G401 (cell line): Measurements from ENCODE around the gene CD320. TPM values are rescaled to one million over a fixed set of nuclear protein-coding genes. Genes with fewer than 3 reads are reported as not detected.

Experiments used
- DNase-seq: peaks from one replicate; pipeline ENCODE4 v3.0.0-alpha.2; 2015; ENCODE audit warnings: low spot score
- in situ Hi-C: cut with HindIII; loops from 2 replicates; pipeline ENCODE4 v1.10.0; 2016; ENCODE audit warnings: low sequenced_read_pairs, mixed read lengths
- total RNA-seq: library from RNA; depleted of rRNA; stranded (reverse); fragments of >200 nt; shearing (Covaris generic); gene quantifications from 2 replicates; pipeline ENCODE4 v1.2.3, GENCODE V29; 2014; rRNA removed

CD320 gene
- total RNA-seq, 1 experiment from 2014 or later: 141 TPM

DNA sequence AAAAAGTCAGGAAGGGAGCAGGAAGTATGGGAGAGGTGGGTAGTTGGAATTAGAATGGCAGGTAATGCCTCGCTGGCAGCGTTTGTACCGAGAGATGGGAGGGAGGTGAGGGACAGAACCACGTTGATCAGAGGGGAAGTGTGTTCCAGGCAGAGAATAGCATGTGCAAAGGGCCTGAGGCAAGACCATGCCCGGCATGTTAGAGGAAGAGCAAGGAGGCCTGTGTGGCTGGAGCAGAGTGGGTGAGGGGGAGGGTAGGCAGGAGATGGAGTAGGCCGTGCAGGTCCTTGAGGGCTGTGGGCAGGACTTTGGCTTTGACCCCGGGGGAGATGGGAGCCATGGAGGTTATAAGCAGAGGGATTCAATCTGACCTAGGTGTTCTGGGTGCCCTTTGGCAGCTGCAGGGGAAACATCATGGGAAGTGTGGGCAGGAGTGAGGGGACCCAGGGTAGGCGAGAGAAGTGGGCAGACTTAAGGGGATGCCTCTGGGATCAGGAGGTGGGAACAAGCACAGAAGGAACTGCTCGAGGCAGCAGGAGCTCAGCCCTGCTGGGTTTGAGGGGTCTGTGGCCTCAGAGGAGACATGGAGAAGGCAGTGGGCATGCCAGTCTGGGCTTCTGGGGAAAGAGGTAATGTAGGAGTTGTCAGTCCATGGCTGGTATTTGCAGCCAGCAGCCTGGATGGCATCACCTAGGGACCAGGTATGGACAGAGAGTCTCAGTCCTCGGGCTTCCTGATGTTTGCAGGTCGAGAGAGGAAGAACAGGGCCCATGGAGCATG, 48.8 kb downstream of the CD320 start:
- in situ Hi-C loops: no loop called here
- DNase-seq: no peak

DNA sequence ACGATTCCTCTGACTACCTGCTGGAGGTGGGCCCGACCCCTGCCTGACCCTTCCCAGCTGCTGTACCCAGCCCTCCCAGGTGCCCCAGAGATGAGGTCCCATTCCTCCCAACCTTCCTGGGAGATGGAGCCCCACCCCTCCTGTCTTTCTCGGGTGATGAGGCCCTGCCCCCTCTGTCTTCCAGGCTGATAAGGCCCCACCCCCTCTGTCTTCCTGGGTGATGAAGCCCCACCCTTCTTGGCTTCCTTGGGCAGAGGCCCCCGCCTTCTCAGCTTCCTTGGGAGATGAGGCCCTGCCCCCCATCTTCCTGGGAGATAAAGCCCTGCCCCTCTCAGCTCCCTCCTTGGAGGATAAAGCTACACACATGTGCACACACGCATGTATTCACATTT, 51.1 kb downstream of the CD320 start:
- DNase-seq: no peak

DNA sequence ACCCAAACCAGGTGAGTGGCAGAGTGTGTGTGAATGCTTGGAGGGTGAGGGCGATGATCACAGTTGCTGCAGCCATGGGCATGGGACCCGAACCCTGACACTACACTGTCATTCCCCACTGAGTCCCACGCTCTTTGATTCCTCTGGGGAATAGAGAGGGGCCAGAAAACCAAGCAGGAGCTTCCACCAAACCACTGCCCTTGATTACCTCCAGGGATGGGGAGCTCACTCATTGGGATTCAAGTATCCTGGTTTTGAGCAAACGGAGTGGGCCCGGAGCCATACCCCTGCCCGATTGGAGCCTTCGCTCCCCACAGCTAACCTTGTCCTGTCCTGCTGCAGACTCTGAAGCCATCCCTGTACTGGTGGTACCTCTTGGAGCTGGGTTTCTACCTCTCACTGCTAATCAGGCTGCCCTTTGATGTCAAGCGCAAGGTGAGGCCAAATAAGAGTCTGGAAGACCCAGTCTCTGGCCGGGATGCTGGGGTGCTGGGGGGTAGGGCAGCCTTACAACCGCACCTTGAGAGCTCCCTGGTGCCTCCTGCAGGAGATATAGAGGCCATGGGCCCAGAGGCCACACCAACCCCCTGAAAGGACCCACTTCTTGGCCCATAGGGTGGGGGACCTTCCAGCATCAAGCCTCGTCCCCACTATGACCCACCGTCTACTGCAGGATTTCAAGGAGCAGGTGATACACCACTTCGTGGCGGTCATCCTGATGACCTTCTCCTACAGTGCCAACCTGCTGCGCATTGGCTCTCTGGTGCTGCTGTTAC, 51.7 kb downstream of the CD320 start:
- in situ Hi-C loops: no loop called here
- no peak for DNase-seq

More for the DNA sequence above, 51.1 kb downstream of the CD320 start:
- in situ Hi-C loops: no loop called here

DNA sequence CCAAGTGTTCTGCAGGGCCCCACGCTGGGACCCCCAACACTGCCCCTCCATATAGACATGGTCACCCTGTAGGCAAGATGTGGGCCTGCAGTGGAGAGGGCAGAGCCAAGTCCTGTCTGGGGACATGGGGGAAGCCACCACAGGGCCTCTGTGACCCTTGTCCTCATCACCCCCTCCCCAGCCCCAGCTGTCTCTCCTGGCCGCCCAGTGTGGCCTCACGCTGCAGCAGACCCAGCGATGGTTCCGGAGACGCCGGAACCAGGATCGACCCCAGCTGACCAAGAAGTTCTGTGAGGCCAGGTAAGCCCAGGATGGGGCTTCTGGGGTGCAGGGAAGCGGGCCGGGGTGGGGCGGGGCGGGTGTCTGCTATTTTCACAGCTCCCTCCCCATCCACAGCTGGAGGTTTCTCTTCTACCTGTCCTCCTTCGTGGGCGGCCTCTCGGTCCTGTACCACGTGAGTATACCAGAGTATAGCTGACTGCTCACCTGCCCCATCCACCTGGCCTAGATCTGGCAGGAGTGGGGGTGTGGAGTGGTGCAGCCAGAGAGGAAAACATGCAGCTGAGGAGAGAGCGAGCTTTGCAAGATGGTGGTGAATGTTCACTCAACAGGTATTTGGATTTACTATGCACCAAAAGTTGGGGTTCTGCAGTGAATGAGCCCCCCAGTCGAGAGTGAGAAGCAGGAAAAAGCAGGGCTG, 52.6 kb downstream of the CD320 start:
- no peak for DNase-seq

DNA sequence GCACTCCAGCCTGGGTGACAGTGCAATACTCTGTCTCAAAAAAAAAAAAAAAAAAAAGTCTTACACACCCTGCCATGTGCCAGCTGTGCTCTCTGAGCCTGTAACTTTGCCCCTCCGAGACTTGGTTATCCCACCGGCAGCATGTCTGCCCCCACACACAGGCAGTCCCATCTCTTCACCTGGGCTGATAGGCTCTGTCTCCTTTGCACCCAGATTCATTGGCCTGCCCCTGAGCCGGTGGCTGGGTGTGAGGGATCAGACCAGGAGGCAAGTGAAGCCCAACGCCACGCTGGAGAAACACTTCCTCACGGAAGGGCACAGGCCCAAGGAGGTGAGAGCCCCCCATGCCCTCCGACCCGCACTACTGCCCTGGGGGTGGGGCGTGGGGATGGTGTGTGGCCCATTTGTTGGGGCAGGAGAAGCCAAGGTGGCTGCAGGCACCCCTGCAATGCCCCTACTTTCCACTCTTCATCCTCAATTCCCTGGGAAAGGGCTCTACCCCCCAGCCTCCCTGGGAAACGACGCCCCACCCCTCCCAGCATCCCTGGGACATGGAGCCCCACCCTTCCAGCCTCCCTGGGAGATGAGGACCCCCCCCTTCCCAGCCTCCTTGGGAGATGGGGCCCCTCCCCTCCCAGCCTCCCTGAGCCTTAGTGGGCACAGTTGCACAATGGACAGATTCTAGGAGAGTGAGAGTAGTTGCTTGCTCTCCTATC, 53.7 kb downstream of the CD320 start:
- in situ Hi-C loops: no loop called here
- DNase-seq: no peak

More for the DNA sequence above, 52.6 kb downstream of the CD320 start:
- in situ Hi-C loops: no loop called here

DNA sequence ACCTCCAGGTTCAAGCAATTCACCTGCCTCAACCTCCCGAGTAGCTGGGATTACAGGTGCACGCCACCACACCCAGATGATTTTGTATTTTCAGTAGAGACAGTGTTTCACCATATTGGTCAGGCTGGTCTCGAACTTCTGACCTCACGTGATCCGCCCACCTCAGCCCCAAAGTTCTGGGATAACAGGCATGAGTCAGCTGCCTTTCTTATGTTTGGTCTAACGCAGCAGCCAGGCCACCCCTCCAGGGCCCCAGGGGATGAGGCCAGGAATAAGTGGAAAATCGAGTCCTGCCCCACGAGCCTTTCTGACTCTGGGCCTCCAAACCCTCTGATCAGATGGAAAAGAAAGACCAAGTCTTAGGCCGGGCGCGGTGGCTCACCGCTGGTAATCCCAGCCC, 54.5 kb downstream of the CD320 start:
- no peak for DNase-seq
- in situ Hi-C loops: no loop called here

DNA sequence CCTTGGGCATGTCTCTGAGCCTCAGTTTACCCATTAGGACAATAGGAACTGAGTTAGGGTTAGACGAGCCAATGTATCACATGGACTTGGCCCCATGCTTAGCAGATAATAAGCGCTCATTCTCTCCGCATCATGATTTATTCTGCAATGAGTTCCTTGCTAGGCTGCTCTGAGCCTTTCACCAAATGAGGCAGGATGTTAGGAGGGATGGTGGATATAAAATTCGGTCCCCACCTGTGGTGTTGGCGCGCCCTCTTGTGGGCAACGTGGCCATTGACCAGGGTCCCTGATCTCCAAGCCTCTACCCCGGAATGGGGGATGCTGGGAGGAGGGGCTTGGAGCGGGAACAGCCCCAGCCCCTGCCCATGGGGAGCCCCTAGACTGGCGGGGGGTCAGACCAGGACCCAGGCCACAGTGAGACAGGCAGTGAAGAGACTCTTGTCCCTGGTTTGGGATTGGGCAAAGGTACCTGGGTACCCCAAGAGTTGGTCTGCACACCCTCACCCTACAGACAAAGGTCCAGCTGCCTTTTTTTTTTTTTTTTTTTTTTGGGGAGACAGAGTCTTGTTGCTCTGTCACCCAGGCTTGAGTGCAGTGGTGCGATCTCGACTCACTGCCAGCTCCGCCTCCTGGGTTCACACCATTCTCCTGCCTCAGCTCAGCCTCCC, 55.1 kb downstream of the CD320 start:
- in situ Hi-C loops: no loop called here
- peak; percentile 85 for DNase-seq

Other genes with a start within 250 kb of the CD320 start
- gene FBN3, start 158.8 kb downstream of the CD320 start, total RNA-seq: 0.55 and 0.81 TPM in 2 replicates
- 81.1 and 102 TPM in 2 replicates for gene CERS4, start 99.0 kb downstream of the CD320 start, total RNA-seq
- gene NDUFA7, start 13.0 kb upstream of the CD320 start, total RNA-seq: 39.8 and 59.0 TPM in 2 replicates
- 791 and 831 TPM in 2 replicates for gene RPS28, start 13.1 kb upstream of the CD320 start, total RNA-seq
- 0.81 and 1.2 TPM in 2 replicates for gene KANK3, start 34.9 kb upstream of the CD320 start, total RNA-seq
- 2.2 and 8.4 TPM in 2 replicates for gene ANGPTL4, start 55.8 kb upstream of the CD320 start, total RNA-seq
- gene RAB11B, start 82.0 kb upstream of the CD320 start, total RNA-seq: 30.4 and 39.1 TPM in 2 replicates
- 45.4 and 49.0 TPM in 2 replicates for gene MARCHF2, start 104.9 kb upstream of the CD320 start, total RNA-seq
- 101 and 123 TPM in 2 replicates for gene HNRNPM, start 136.6 kb upstream of the CD320 start, total RNA-seq
- not detected in 2 replicates for gene PRAM1, start 194.3 kb upstream of the CD320 start, total RNA-seq
- gene ZNF414, start 205.8 kb upstream of the CD320 start, total RNA-seq: not detected in 2 replicates